ENCODE measurements around the gene KTN1.

KTN1 gene

DNA sequence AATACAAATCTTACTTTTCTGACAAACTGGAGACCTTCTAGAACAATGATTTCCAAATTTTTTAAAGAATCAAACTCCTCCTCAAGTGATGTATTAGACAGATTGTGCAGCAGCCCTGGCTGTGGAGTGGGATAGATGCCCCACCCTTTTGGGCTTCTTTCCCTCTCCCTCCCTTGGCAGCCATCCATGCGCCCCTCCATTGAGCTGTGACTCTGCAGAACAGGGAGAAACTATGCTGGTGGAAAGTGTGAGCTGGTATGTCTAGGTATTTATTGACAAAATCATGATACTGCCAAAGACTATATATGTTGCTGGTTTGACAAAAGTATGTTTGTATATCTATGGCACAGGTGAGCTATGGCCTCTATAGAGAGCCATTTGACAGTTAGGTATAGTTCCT, 138.5 kb downstream of the KTN1 start:
- DNase-seq: no peak

DNA sequence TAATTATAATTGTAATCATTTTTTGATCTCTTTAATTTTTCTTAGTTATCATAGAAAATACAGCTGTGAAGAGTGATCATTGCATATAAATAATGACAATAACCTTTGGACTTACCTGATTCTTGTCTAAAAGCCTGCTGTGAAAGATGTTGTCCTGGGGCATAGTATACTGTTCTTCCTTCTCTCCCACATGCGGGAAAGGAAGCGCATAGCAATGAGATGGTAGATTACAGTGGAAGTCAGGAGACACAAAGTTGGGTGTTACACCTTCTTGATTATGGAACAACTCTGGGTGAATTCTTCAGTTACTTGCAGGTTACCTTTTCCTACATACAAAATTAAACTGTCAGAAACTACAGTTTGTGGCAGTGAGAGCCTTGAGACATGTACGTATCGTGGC, 140.8 kb downstream of the KTN1 start:
- no peak for DNase-seq

DNA sequence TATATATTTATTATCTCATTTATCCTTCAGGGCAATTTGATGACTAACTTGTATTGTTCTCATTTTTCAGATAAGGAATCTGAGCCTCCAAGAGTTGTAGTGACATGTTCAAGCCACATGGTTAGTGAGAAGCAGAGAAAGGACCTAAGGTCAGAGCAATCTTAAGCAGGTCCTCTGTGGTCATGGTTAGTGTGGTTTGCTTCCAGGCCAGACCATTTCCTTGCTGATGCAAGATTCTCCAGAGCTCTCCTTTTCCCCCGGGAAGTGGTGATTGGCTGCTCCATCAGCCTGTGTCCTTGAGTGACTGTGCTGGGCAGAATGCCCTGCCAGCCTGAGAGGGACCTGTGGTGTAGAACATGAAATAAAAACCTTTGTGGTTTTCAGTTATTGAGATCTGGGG, 141.3 kb downstream of the KTN1 start:
- no peak for DNase-seq

DNA sequence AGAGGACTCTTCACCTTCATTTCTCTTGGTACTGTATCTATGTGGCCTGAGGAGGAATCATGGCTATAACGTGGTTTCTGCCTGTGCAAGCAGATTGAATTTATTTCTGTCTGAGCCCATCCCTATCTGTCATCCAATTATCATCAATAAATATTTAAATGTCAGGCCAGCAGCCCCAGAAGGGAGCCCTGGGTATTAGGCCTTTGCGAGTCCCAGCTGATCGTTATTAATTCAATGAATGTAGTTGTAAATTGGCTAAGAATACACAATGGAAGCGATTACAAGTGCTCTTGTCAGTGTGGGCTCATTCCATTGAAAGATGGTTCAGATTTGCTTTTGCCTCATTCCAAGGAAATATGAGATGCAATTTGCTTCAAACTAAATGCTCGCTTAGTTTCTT, 142.0 kb downstream of the KTN1 start:
- DNase-seq: no peak

DNA sequence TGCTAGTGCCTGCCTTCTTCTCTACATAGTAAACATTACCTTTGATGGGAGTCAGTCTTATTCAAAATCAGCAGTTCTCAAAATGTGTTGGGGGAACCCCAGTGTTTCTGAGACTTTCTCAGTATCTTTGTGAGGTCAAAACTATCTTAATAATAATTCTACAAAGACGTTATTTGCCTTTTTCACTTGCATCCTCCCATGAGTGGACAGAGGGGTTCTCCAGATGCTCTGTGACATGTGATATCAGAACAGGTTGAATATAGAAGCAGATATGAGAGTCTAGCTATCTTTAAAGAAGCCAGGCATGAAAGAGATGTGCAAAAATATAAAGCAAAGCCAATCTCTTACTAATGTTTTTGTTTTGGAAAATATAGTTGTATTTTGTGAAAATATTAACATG, 144.7 kb downstream of the KTN1 start:
- DNase-seq: no peak

DNA sequence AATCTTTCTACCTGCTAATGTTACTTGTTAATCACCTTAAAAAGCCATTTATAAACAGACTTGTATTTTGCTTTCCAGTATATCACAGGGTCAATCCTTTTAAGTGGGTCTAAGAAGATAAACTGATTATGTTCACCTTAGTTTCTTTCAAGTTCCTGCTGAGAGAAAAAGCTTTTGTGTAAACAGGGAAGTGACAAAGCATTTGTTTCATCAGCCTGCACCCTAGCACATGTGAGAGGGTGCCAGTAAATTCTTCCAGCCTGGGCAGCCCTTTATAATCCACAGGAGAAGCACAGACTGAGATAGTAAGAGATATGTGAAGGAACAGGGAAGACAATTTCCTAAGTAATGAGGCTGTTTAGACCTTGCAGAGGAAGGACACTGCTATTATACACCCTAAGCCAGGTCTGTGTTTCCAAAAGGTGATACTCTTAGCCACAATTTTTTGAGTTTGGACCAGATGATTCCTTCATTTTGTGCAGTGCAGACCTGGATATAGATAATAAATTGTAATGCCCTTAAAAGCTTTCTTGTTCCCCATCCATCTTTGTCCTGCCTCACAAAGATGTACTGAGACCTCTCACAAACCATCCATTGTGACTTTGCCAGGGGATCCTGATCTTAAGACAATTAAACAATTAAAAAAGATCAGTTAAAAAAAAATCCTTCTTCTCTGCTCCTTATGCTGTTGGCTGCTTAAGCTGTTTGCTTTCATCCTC, 150.7 kb downstream of the KTN1 start:
- DNase-seq: no peak

DNA sequence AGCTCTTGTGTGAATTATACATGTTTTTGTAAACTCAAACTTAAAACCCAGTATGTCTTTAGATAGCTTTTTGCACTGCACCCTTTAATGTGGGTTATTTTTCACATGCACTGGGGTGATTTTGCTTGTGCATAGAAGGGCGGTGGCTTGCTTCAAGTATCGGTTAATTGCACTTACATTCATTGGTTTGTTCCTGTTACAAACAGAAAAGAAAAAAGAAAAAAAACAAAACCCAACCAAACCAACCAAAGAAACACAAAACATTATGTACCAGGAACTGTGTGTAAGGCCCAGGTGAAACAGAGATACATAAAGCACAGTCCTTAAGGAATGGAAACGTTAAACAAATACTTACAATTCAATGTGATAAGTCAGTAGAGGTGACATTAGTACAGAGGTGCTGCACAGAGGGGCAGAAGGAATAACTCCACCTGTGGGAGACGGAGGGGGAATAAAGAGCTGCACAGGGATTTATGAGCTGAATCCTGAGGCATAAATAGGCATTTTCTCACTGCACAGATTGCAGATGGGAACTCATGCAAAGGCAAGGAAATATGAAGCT, 151.4 kb downstream of the KTN1 start:
- DNase-seq: no peak

DNA sequence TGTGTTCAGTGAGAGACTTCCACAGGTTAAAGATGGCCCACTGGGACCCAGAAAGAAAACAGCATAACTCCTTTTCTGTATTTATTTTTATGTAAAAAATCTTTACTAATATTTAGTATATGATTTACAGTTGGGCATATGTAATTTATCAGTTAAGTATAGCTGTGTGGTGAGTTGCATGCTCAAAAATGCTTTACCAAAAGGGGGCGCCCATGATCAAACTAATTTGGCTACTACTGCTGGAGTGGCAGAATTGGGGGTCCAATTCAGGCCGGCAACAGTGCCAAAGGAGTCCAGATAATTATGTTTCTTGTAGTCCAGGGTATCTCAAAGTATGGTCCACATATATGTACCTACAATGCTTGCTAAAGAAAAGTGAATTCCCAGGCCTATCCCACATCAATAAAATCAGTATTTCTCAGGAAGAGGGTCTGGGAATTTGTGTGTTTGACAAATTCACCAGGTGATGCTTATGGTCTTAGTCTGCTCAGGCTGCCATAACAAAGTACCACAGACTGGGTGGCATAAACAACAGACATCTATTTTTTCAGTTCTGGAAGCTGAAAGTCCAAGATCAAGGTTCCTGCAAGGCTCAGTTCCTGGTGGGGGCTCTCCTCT, 152.0 kb downstream of the KTN1 start:
- no peak for DNase-seq

DNA sequence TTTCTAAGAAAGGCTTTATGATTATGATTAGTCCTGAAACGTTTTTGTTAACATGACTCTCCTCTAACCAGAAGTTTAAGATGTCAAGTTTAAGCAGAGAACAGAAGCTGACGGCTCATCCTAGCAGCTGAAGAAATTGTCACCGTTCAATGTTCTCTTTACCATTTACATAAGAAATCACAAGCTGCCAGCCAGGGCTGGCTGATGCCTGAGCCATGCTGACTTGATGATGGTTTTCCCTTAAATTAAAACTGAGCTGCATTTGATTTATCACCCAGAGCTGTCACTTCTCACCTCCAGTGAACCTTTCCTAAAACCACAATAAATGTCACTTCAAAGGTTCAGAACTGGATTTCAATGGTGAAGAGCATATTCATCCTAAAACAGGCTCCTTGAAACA, 153.6 kb downstream of the KTN1 start:
- DNase-seq: no peak

Measured in NCI-H446 (cell line).